HL-60 (cell line): ENCODE data around the gene OTOA.
"Not testable (repeated sequence)": the region's sequence is repeated elsewhere in the genome, so short reads cannot be mapped to it uniquely, and the experiment has no call there.

Experiments used
- DNase-seq, 2 experiments: peaks; one replicate each; pipeline ENCODE4 v3.0.0-alpha.2; 2010 to 2020; ENCODE audit warnings: low read depth in 1 of 2, low spot score in 1 of 2
- H3K27ac ChIP-seq: fragments of 250-450 bp; sonication (Bioruptor Pico); replicated peaks from 2 replicates; pipeline ENCODE4 v1.5.1; 2020; ENCODE audit warnings: mild to moderate bottlenecking, moderate library complexity
- H3K27me3 ChIP-seq: fragments of 250-450 bp; sonication (Bioruptor Pico); 2 replicates; pipeline ENCODE4 v1.5.1; 2021; ENCODE audit warnings: mild to moderate bottlenecking, moderate library complexity; ENCODE audit not compliant: insufficient read depth, poor library complexity, severe bottlenecking
- H3K4me3 ChIP-seq: replicated peaks from 2 replicates; pipeline ENCODE4 v1.5.1; 2011; ENCODE audit warnings: mild to moderate bottlenecking, control low read depth, low read length; ENCODE audit not compliant: insufficient read depth
- CTCF ChIP-seq: IDR thresholded peaks from one replicate; pipeline ENCODE4 v1.5.1; 2011; ENCODE audit warnings: low read length, control low read depth, inconsistent platforms; ENCODE audit not compliant: insufficient read depth

Gene OTOA

GRCh38 chr16:21801538-21802374 lies 138.0 kb downstream of the OTOA start:
- DNase-seq = peak in 1 of 2 experiments; percentile 34

GRCh38 chr16:21802375-21802663 lies 138.6 kb downstream of the OTOA start:
- not testable (repeated sequence) for H3K4me3 ChIP-seq, DNase-seq, H3K27me3 ChIP-seq, H3K27ac ChIP-seq

More at GRCh38 chr16:21801538-21802374, 138.0 kb downstream of the OTOA start:
- peak; percentile 16 for TF ChIP-seq CTCF
- H3K27me3 ChIP-seq, H3K4me3 ChIP-seq, H3K27ac ChIP-seq: not testable (repeated sequence)
